Neural progenitor cell (in vitro differentiated cells): Measurements from ENCODE around the gene TNRC18.

Experiments used
- CTCF ChIP-seq: fragments of 200-600 bp; sonication (generic); IDR thresholded peaks from 2 replicates; pipeline ENCODE4 v1.5.1; 2017; ENCODE audit warnings: antibody characterized with exemption, mild to moderate bottlenecking
- EZH2 ChIP-seq: fragments of 200-600 bp; sonication (generic); IDR thresholded peaks from 2 replicates; pipeline ENCODE4 v1.6.1; 2017; ENCODE audit warnings: antibody characterized with exemption, mild to moderate bottlenecking, moderate library complexity

GRCh38 chr7:5451391-5451790 is 27.8 kb upstream of the TNRC18 start:
- TF ChIP-seq CTCF (no peak), EZH2 (no peak)
